Body of pancreas (tissue), 4 donors: ENCODE results near the gene ABI1.

ENCODE experiments used
- POLR2A ChIP-seq, 3 donors: fragments of 450-650 bp; IDR thresholded peaks; one replicate each; pipeline ENCODE4 v1.6.1; 2016; ENCODE audit warnings: antibody characterized with exemption in 3 of 3, mild to moderate bottlenecking in 2 of 3
- TF ChIP-seq, protein P1 (sequence below), 7 experiments: fragments of 450-650 bp in 4 of 7; fragments of 200-600 bp in 3 of 7; sonication (generic) in 3 of 7; IDR thresholded peaks; one replicate each; pipeline ENCODE4 v1.5.1; 2016 to 2019; ENCODE audit warnings: antibody characterized with exemption in 7 of 7

DNA sequence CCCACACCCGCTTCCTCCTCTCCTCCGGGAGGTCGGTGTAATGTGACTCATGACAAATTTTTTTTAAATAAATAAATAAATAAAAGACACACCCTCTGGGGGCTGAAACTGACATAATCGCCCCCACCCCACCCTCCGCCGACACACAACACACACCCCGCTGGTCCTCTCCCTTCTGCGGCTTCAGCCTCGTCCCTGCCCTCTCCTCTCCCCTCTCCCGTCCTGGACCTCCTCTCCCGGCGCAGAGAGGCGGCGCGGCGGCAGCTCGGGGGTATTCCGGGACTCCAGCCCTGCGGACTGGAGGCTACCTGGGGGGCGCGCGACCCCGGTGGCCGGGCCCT lies 686 bp downstream of the ABI1 start:
- TF ChIP-seq, protein P1, sequence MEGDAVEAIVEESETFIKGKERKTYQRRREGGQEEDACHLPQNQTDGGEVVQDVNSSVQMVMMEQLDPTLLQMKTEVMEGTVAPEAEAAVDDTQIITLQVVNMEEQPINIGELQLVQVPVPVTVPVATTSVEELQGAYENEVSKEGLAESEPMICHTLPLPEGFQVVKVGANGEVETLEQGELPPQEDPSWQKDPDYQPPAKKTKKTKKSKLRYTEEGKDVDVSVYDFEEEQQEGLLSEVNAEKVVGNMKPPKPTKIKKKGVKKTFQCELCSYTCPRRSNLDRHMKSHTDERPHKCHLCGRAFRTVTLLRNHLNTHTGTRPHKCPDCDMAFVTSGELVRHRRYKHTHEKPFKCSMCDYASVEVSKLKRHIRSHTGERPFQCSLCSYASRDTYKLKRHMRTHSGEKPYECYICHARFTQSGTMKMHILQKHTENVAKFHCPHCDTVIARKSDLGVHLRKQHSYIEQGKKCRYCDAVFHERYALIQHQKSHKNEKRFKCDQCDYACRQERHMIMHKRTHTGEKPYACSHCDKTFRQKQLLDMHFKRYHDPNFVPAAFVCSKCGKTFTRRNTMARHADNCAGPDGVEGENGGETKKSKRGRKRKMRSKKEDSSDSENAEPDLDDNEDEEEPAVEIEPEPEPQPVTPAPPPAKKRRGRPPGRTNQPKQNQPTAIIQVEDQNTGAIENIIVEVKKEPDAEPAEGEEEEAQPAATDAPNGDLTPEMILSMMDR (IDR thresholded peaks at IDR 0.05), result no peak
- TF ChIP-seq POLR2A (IDR thresholded peaks at IDR 0.05), result no peak
